HG03108 (cell line): ENCODE results near the gene CAPZB.

Experiments used
- ATAC-seq: cut with Tn5 transposase; IDR thresholded peaks from one replicate; pipeline ENCODE4 v1.9.1; 2021; ENCODE audit warnings: moderate library complexity; ENCODE audit not compliant: unreplicated experiment

Gene CAPZB

DNA sequence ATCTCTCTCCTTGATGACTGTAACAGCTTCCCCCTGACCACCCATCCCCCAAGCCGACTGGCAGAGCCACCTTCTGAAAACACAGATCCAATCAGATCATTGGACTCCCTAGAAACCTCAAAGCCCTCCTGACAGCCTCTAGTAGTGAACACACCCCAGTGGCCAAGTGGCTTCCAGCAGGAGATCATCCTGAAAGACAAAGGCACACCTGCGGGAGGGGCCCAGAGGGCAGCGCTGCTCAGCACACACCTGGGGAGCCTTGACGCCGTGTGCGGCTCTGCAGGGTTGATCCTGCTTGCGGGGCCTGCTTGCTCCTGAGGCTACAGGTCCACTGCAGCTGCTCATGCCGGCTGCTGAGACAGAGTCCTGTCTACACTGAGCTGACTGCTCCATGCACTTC, 131.7 kb downstream of the CAPZB start:
- no peak for ATAC-seq

DNA sequence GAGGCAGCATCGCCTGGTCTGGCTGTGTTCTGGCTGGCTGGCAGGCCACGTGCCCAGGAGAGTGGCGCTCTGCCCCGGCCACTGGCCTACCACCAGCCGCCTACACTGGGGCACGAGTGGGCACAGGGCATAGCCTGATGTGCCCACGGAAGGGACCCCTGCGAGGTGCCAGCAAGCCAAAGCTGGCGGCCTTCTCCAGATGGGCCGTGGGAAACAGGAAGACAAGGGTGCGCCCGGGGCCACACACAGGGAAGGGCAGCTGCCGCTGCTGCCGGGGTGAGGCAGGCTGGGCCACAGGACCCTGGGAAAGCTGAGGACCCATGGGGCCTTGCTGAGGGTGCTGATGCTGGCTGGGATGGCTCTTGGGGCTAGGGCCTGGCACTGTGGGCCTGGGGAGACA, 132.5 kb downstream of the CAPZB start:
- ATAC-seq: no peak

DNA sequence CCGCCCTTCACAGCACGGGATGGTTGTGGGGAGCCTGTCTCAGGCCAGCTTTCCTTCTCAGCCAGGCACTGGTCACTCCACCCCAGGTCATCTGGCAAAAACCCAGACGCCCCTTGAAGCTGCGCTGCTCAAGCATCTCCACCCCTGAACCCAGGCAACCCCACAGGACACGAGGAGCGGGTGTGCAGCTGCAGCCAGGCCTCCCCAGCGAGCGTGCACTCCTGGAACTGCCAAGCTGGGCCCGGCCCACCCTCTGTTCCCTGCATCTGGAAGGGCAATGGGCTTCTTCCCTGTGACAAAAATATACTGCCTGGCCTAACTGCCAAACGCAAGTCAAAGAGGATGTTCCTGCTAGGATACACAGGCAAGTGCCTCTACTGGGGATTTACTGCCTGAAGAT, 133.5 kb downstream of the CAPZB start:
- no peak for ATAC-seq

DNA sequence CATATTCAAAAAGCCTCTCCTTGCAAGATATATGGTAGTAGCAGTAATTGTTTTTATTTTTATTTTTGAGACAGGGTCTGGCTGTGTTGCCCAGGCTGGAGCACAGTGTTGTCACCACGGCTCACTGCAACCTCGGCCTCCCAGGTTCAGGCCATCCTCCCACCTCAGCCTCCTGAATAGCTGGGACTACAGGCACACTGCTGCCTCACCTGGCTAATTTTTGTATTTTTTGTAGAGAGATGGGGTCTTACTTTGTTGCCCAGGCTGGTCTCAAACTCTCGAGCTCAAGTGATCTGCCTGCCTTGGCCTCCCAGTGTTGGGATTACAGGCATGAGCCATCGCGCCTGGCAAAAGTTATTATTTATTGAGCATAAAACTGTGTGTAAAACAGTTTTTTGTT, 134.8 kb downstream of the CAPZB start:
- ATAC-seq: no peak

DNA sequence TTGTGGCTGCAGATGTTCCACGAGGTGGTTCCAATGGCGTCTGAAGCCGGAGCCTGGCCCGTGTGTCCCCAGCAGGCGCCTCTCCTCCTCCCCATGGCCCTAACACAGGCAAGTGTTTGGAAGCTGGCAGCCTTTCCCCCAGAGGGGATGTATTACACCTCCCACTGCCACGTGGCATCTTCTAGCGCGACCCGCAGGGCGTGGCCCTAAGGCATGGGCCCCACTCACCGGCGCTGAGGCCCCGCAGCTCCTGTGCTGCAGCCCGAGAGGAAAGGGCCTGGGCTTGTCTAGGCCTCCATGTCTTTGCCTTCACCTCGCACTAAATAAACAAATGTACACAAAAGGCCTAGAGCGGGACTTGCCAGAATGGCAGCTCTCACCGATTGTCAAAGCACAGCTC, 135.3 kb downstream of the CAPZB start:
- no peak for ATAC-seq

DNA sequence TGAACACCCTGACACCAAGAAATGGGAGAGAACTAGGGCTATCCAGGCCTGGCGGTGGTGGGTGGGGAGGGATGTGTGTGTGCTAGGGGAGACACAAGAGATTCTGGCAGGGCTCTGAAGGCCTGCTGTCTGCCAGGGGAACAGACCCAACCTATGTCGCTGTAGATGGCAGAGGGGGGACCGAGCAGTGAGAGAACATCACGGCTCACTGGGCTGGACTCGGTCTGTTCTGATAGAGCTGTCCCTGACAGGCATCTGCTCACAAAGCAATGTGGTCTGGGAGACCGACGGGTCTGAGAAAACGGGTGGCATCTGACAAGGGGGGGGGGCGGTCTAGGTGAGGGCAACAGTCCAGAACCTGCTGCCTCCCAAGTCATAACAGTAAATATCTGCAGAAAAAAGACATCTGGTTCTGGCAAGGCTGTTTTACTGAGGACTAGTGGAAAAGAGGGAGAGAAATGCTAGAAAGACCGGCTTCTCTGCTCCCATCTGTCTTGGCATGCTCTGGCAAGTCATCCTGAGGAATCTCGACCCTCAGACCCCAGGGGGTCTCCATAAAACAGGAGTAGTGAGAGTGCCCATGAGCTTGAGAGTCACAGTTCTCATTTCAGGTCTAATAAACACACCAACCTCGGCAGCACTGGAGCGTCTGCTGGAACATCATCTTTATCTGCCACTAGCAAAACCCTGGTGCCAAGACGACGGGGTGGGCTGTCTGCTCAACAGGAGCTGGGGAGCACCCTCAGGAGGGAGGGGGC, 136.7 kb downstream of the CAPZB start:
- no peak for ATAC-seq

DNA sequence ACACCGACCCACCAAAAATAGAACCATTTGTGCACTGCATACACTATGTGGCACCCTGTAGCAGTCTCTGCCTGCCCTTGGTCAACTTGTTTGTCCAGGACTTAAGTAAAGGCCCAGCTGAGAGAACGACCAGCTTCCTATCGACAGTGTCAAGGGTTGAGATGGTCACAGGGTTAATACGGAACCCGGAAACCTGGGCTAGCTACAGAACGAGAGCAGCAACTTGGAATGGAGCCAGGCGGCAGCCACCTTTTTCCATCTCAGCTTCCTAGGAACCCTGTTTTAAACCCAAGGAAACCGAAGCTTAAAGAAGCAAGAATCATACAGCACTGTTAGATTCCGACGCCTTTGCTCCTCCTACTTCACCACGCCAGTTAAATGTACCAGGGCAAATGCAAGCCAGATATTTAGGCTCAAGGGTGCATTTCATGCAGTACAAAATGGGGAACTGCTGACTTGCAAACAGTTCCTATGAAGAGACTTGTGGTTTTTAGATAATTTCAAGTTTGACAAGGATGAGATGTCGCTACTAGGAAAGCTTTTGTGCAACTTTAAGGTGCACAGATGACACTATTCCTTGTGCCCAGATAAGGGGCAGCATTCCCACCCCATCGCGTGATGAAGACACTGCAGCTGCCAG, 137.7 kb downstream of the CAPZB start:
- ATAC-seq: no peak

DNA sequence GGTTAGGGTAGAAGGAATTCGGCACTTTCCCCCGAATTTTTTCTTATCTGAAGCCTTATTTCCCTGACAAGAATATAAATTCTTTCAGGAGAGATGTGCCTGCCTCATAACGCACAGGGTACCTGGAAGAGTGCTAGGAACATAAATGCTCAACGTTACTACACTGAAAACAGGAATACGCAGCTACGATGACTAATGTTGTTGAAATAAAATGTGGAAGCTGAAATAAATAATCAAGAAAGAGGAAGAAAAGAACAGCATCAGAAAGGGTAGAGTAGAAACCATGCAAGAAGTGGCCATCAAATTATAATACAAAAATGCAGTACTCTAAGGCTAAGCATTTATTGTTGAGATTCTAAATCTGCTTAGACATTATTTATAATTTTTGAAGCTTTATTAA, 139.3 kb downstream of the CAPZB start:
- ATAC-seq: no peak

DNA sequence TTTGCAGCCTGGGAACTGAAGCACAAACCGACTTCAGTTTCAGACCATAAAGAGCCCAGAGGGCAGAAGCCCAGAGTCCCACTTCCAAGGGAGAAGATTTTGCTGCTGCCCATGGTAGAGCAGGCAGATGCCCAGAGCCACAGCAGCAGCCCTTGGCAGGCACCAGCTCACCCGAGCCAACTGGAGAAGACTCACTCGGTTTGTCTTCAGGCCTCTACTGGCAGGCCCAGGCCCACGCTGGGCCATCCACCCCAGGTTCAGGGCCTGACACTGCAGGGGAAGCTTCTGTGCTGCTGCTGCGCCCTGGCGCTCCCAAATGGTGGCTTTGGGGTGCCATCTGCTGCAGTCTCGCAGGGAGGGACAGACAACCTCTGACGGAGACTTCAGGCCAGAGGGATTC, 139.9 kb downstream of the CAPZB start:
- no peak for ATAC-seq

DNA sequence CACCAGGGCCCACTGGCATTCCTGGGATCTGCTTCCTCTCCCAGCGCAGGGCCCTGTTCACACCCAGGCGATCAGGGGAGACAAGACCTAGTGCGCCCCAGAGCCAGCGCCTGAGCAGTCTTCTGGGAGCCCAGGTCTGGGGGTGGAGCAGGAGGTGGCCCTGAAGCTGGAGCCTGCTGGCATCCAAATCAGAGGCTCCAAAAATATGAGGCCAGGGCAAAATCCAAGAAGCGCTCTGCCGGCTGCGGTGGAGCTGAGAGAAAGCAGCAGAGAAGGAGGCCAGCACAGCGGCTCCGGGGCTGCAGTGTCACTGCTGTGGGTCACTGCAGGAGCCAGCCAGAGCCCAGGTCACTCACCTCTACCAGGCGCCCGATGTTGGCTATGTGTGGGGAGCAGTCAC, 140.5 kb downstream of the CAPZB start:
- ATAC-seq: no peak

DNA sequence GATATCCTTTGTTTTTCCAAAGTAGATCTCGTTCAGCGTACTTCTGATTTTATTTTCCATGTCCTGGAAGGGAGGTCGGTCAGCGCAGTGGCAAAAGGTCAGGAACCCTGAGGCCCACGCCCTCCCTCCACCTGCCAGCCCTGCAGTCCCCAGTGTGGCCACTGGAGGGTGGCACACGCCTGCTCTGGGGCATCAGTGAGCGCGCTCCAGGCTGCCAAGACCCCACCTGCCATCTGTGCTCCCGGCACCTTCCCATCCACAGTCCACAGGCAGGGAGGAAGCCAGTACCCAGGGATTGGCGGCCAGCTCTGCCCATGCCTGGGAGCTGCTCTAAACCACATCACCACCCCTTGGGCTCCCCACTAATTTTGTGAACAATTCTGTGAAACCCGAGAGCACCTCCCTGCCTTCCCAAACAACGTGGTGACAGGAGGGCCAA, 140.9 kb downstream of the CAPZB start:
- ATAC-seq: no peak

DNA sequence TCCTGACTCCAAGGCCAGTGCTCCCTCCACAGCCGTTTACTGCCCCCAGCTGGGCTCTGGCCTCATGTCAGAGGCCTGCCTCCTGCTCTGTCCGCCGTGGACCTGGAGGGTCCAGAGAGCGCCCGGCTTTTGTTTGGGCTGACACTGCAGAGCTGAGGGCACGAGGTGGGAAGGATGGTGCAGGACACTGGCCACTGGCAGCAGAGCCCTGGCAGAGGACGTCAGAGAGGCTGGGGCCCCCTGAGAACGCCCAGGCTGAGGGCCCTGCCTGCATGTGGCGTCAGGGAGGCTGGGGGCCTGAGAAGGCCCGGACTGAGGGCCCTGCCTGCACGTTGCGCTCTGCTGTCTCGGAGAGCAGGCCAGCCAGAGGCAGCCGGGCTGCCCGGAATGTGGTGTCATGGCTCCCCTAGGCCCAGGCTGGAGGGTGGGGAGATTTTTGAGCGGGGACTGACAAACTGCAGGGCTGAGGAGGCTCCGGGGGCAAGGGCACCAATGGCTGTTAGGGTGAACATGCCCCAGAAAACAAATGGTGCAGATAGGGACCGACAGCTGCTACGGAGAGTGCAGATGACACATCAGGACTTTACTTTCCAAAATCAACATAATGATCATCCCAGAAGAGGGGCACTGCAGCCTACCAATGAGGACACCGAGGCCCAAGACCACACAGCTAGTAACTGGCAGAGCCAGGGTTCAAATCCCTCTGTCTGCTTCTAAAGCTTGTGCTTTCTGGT, 141.6 kb downstream of the CAPZB start:
- no peak for ATAC-seq

DNA sequence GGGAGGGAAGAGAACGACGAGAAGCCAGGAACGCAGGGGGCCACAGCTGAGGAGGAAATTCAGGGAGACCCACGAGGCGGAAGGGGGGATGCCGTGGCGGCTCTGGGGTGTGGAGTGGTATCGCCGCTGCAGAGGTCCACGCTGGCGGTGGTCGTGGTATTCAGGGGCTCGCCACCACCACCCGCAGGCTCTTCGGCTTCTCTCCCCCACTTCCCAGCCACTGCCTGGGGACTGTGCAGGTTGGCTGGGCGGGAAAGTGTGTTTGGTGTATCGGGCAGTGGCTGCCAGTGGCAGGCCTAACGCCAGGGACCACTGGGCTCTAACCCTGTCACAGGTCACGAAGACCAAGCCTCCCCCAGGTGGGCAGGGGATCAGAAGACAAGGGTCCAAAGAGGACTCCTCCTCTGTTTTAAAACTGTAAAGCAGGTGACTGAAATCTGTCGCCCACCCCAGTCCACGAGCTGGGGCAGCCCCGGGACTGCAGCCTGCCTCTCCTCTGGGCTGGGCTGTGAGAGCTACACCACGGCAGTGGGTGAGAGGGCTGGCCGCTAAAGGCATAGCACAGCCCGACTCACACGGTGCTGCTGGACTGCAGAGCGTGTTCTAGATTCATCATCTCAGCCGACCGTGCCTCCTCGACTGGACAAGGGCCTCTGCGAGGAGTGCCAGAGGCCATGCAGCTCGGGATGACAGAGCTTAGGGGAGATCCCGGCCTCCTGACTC, 142.3 kb downstream of the CAPZB start:
- ATAC-seq: no peak

DNA sequence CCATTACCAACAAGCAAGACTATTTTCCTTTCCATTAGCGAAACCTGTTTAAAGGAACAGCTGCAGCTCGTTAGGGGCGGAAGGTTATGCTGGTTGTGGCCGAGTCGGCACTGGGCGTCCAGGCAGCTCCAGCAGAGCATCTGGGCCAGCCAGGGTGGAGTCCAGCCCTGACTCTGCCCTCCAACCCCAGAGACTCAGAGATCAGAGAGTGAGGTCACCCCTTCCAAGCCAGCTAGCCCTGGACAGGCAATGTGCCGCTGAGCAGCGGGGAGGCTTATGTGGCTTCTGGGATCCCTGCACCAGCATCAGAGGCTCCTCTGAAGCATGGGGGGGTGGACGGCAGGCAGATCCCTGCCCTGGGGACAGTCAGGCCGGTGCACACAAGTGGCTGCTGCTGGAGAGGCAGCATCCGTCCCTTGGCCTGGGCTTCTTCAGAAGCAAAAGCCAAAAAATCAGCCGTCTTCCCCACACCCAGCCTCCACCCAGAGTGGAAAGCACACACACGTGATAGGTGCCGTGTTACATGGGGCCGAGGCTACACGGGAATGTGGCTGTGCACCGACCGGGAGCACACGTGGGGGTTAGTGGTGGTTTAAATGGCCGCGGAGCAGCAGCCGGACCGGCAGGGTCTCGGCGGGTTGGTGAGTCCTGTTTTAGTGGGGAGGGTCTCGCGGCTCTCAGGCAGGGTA, 143.1 kb downstream of the CAPZB start:
- no peak for ATAC-seq

DNA sequence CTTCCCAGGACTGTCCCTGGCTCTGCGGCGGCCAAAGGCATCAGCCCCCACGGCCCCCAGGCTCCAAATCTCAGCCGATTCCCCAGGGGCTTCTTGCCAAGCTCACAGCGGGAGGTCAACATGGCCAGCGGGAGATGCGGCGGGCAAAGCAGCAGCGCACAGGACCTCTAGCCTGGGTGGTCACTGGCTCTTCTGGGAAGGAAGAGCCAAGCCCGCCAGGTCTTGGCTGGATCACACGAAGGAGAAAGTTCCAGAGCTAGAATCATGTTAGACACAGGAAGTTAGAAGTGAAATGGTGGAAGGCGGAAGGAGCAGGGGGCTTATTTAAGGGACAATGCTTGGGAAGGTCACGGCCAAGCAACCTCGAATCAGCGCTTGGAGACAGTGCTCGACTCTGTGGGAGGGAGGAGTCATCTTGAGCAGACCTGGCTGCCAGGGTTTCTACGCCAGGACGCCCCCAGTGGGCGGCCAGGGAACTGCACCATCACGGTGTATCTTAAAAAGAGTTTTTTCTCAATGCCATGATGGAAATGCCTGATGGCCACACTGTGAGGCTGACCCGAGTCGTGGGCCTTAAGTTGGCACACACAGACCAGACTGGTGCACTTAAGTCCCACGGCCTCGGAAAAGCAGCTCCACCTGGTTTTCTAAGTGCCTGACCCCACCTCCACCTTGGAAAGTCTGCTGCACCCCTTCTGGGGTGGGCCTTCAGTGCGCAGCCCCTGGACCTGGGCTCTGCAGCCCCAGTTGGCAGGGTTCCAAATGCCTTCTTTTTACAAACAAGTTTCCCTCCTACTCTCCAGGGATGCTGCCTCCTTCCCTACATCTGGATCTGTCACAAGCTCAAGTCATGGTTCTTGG, 143.9 kb downstream of the CAPZB start:
- no peak for ATAC-seq

DNA sequence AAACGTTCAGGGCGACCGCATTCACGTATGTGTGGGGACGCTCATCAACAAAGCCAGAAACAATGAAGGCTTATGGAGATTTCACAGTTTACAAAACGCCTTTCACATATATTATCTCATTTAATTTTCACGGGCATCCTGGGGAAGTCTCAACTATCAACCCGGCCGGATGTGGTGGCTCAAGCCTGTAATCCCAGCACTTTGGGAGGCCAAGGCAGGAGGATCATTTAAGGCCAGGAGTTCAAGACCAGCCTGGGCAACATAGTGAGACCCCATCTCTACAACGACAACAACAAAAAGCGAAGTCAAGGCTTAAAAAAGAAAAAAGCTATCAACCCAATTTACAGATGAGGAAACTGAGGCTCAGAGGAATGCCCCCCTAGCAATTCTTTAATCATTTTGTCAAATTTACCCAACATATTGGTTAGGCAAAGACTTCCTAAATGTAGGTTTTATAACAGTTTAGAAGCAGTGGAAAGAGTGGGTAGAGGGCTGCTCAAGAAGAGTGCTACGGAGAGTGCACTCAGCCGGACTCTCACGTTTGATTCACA, 144.9 kb downstream of the CAPZB start:
- no peak for ATAC-seq

DNA sequence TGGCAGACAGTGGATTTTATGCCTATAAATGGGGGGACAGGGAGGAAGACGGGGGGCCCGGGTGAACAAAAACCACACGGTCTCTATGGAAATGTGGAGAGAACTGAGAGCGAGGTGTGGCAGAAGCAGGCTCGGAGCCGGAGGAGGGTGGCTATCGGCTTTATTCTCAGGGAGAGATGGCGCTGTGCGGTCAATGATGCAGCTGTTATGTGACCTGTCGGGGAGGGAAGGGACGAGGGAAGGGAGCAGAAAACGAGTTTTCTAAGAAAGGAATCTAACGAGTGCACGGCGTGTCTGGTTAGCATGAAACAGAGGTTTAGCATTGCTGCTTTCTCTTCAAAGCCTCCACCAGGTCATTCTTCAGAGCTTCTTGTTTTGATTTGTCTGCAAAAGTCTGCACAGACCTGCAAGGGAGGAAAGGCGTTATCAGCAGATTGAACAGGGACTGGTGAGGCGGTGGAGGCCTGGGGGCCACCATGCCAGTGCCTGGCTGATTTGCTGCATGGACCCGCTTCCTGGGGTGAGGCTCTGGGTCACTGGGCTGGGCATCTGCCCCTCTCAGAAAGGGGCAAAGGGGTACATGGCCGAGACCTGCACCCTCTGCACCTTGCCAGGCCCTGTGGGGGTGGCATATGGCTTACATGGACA, 146.0 kb downstream of the CAPZB start:
- no peak for ATAC-seq

DNA sequence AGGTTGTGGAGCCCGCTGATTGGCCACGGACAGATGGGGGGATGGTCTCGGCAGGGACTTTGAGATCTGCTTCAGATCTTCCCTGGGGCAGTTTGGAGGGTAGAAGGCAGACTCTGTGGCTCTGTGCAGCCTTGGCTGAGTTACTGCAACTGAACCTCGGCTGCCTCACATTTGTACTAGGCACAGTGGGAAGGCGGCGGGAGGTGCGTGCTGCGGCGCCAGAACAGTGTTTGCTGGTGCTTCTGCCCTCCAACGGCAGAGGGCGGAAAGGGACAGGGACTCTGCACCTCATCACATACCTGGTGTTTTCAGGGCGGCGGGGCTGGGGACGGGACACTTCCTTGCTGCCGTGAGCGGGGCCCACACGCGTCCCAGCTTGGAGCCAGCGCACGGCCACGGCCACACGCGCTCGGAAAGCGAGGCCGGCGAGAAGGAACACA, 147.0 kb downstream of the CAPZB start:
- ATAC-seq: no peak

DNA sequence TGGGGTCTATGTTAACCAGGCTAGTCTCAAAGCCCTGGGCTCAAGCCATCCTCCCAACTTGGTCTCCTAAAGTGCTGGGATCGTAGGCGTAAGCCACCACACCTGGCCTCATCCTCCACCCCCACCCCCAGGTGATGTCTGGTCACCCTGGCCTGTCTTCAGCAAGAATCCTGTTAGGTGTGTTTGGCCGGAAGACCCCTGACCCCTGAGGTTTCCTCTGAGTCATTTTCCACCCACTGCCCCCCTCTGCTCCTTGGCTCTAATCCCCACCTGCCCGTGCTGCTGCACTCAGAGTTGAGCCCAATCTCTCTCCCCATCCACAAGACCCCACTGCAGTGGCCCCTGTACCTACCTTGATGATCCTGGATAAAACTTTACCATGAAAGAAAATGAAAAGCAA, 148.1 kb downstream of the CAPZB start:
- no peak for ATAC-seq
